PC-9 (cell line): ENCODE data around the gene PNPLA7. TPM values are rescaled to one million over a fixed set of nuclear protein-coding genes. Genes with fewer than 3 reads are reported as not detected.

Source experiments
- BruUV-seq: library from RNA; stranded (reverse); fragments of 400-500 nt; replicated peaks from 2 replicates; lab custom pipeline; 2021; lab: Mats Ljungman, UMichigan
- CTCF ChIA-PET: fragments of 300-600 bp; sonication (Branson Sonifier 250); formaldehyde crosslinking; loops from one replicate; lab custom pipeline; 2022; ENCODE audit warnings: antibody characterized with exemption; lab: Charles Lee
- POLR2A ChIA-PET: fragments of 300-600 bp; sonication (Branson Sonifier 250); formaldehyde crosslinking; loops from one replicate; lab custom pipeline; 2022; ENCODE audit warnings: antibody characterized with exemption; ENCODE audit not compliant: unreplicated experiment; lab: Charles Lee
- DNase-seq, 2 experiments: peaks; one replicate each; pipeline versions ENCODE4 v3.0.0 to v3.0.0-alpha.2; 2015 to 2022; ENCODE audit warnings: mixed read lengths in 1 of 2
- H2AFZ ChIP-seq: fragments of 200-600 bp; sonication (generic); 2 replicates; pipeline ENCODE4 v1.8.1; 2017; ENCODE audit warnings: antibody characterized with exemption
- H3F3A ChIP-seq: fragments of 200-600 bp; sonication (generic); 2 replicates; pipeline ENCODE4 v1.8.1; 2017; ENCODE audit warnings: antibody characterized with exemption, mild to moderate bottlenecking, low read depth; ENCODE audit not compliant: insufficient read depth
- H3K27ac ChIP-seq: fragments of 200-600 bp; sonication (generic); 2 replicates; pipeline ENCODE4 v1.6.1; 2016; ENCODE audit warnings: mixed run types
- H3K27me3 ChIP-seq: fragments of 200-600 bp; sonication (generic); 2 replicates; pipeline ENCODE4 v1.6.1; 2016; ENCODE audit warnings: low read depth, mixed run types; ENCODE audit not compliant: insufficient read depth
- H3K36me3 ChIP-seq: fragments of 200-600 bp; sonication (generic); 2 replicates; pipeline ENCODE4 v1.6.1; 2016; ENCODE audit warnings: low read depth, mixed run types
- H3K4me1 ChIP-seq: fragments of 200-600 bp; sonication (generic); replicated peaks from 2 replicates; pipeline ENCODE4 v1.6.1; 2016; ENCODE audit warnings: mixed run types; ENCODE audit not compliant: insufficient read depth
- H3K4me2 ChIP-seq: fragments of 200-600 bp; sonication (generic); 2 replicates; pipeline ENCODE4 v1.6.1; 2017; ENCODE audit warnings: mixed run types
- H3K4me3 ChIP-seq: fragments of 200-600 bp; sonication (generic); 2 replicates; pipeline ENCODE4 v1.6.1; 2016; ENCODE audit warnings: mixed run types
- H3K79me2 ChIP-seq: fragments of 200-600 bp; sonication (generic); 2 replicates; pipeline ENCODE4 v1.6.1; 2017; ENCODE audit warnings: low read depth, mixed run types
- H3K9me2 ChIP-seq: fragments of 200-600 bp; sonication (generic); 2 replicates; pipeline ENCODE4 v1.8.1; 2017; ENCODE audit warnings: mild to moderate bottlenecking; ENCODE audit not compliant: insufficient read depth
- H3K9me3 ChIP-seq: fragments of 200-600 bp; sonication (generic); 2 replicates; pipeline ENCODE4 v1.8.1; 2016; ENCODE audit warnings: low read depth; ENCODE audit not compliant: insufficient read depth
- H4K20me1 ChIP-seq: fragments of 200-600 bp; sonication (generic); 2 replicates; pipeline ENCODE4 v1.8.1; 2017; ENCODE audit not compliant: insufficient read depth
- CTCF ChIP-seq: fragments of 200-600 bp; sonication (generic); conservative IDR thresholded peaks from 2 replicates; pipeline ENCODE4 v1.6.1; 2017; ENCODE audit warnings: mixed run types, antibody characterized with exemption, mild to moderate bottlenecking, moderate library complexity
- EZH2 ChIP-seq: fragments of 200-600 bp; sonication (generic); IDR thresholded peaks from 2 replicates; pipeline ENCODE4 v1.8.0; 2017; ENCODE audit warnings: antibody characterized with exemption, low read depth
- intact Hi-C: fragments of 100-400 bp; cut with micrococcal nuclease; formaldehyde crosslinking; loops from one replicate; pipeline ENCODE4 v1.10.0; 2022; ENCODE audit not compliant: unreplicated experiment
- total RNA-seq: library from RNA; stranded (reverse); gene quantifications from 2 replicates; pipeline ENCODE4 v1.2.3, GENCODE V29; 2021

Gene PNPLA7
- total RNA-seq, 1 experiment from 2014 or later: 1.9 TPM

DNA sequence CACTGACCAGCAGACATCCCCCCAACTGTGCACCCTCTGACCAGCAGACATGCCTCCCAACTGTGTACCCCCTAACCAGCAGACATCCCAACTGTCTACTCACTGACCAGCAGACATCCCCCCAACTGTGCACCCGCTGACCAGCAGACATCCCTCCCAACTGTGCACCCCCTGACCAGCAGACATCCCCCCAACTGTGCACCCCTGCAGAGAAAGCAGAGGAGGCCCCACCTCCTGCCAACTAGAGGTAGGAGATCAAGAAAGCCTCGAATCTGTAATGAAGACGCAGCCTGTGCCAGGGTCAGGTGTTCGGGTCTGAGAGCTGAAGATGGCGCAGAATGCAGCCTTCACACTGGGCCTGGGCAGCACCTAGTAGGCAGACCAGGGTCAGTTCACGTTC is 61.3 kb downstream of the PNPLA7 start:
- no peaks in the 10 kb centered on the region for H4K20me1 ChIP-seq
- no peak overlapping the region for H3K4me2 ChIP-seq
- TF ChIP-seq CTCF: no peak
- TF ChIP-seq EZH2: no peak
- no peak for DNase-seq
- no peak overlapping the region for H3K27ac ChIP-seq
- ChIA-PET CTCF (no interaction called here), POLR2A (no interaction called here)
- H3K9me3 ChIP-seq: no peaks in the 10 kb centered on the region
- no peaks in the 10 kb centered on the region for H3K79me2 ChIP-seq
- H2AFZ ChIP-seq: no peak overlapping the region
- H3K4me3 ChIP-seq: no peak overlapping the region
- intact Hi-C loops: no loop called here
- BruUV-seq: no TSS peak
- no peaks in the 10 kb centered on the region for H3K9me2 ChIP-seq
- H3K4me1 ChIP-seq: no peaks in the 10 kb centered on the region
- H3K36me3 ChIP-seq: no peaks in the 10 kb centered on the region
- H3F3A ChIP-seq: 0 out of 2 replicates have a peak, but pooled peaks cover 10% of the 10 kb centered on the region
- H3K27me3 ChIP-seq: no peaks in the 10 kb centered on the region

DNA sequence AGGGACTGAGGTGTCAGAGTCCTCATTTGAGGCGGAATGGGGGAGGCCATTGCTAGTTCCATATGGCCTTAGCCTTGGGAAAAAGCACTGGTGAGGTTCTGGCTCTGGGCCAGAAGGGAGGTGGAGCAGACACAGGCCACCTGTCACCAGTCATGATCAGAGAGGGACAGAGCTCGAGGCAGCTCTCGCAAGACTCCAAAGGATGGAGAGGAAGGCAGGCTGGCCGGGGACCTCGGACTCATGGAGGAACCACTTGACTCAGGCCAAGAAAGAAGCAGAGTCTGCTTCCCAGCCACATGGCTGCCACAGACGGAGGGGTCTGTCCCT is 61.9 kb downstream of the PNPLA7 start:
- H3K4me1 ChIP-seq: no peaks in the 10 kb centered on the region
- CTCF ChIA-PET: no interaction called here
- no peaks in the 10 kb centered on the region for H3K27me3 ChIP-seq
- H3K9me3 ChIP-seq: no peaks in the 10 kb centered on the region
- POLR2A ChIA-PET: no interaction called here
- 0 out of 2 replicates have a peak, but pooled peaks cover 8% of the 10 kb centered on the region for H3F3A ChIP-seq
- H2AFZ ChIP-seq: no peak overlapping the region
- H3K27ac ChIP-seq: no peak overlapping the region
- DNase-seq: no peak
- no peaks in the 10 kb centered on the region for H3K36me3 ChIP-seq
- no peak overlapping the region for H3K4me3 ChIP-seq
- H3K9me2 ChIP-seq: no peaks in the 10 kb centered on the region
- H4K20me1 ChIP-seq: no peaks in the 10 kb centered on the region
- TF ChIP-seq CTCF (no peak), EZH2 (no peak)
- no TSS peak for BruUV-seq
- H3K79me2 ChIP-seq: no peaks in the 10 kb centered on the region
- H3K4me2 ChIP-seq: no peak overlapping the region
- intact Hi-C loops: no loop called here

GRCh38 chr9:137487454-137488326 is 62.5 kb downstream of the PNPLA7 start:
- POLR2A ChIA-PET: no interaction called here

More at GRCh38 chr9:137487454-137488326, 62.5 kb downstream of the PNPLA7 start:
- H3K36me3 ChIP-seq: no peaks in the 10 kb centered on the region
- H3K9me2 ChIP-seq: no peaks in the 10 kb centered on the region
- no peak for DNase-seq
- H4K20me1 ChIP-seq: no peaks in the 10 kb centered on the region
- no peaks in the 10 kb centered on the region for H3K27me3 ChIP-seq
- intact Hi-C loops: no loop called here
- CTCF ChIA-PET: no interaction called here
- no peak for TF ChIP-seq CTCF
- no peak for TF ChIP-seq EZH2
- H2AFZ ChIP-seq: no peak overlapping the region
- H3K4me1 ChIP-seq: peaks cover 2% of the 10 kb centered on the region
- no peak overlapping the region for H3K4me3 ChIP-seq
- H3K4me2 ChIP-seq: no peak overlapping the region
- no peak overlapping the region for H3K27ac ChIP-seq
- H3K79me2 ChIP-seq: no peaks in the 10 kb centered on the region
- no peaks in the 10 kb centered on the region for H3K9me3 ChIP-seq
- no TSS peak for BruUV-seq
- peaks cover 7% of the 10 kb centered on the region; the same call in 1 of the 2 replicates for H3F3A ChIP-seq
